K562 (cell line): ENCODE data around the gene RPRML. TPM values are rescaled to one million over a fixed set of nuclear protein-coding genes. Genes with fewer than 3 reads are reported as not detected.

Experiments
- ATF4 ChIP-seq: fragments of 450-650 bp; formaldehyde crosslinking; IDR thresholded peaks from 2 replicates; pipeline ENCODE4 v1.4.0; 2022; ENCODE audit warnings: mild to moderate bottlenecking, moderate library complexity
- BRF1 ChIP-seq: IDR thresholded peaks from 3 replicates; pipeline ENCODE4 v1.6.1; 2011; ENCODE audit warnings: borderline replicate concordance, mild to moderate bottlenecking; ENCODE audit not compliant: insufficient read length; ENCODE audit errors: extremely low read depth
- C11orf30 ChIP-seq: fragments of 450-650 bp; IDR thresholded peaks from 2 replicates; pipeline ENCODE4 v1.6.1; 2016; ENCODE audit warnings: low read depth, mild to moderate bottlenecking
- CEBPZ ChIP-seq: fragments of 150-350 bp; IDR thresholded peaks from 2 replicates; pipeline ENCODE4 v1.6.1; 2014; ENCODE audit warnings: low read depth, mild to moderate bottlenecking, low read length, borderline replicate concordance
- E2F8 ChIP-seq: fragments of 450-650 bp; IDR thresholded peaks from 2 replicates; pipeline ENCODE4 v1.7.1; 2018; ENCODE audit warnings: mild to moderate bottlenecking, low read depth; ENCODE audit not compliant: partially characterized antibody
- KDM2B ChIP-seq: fragments of 250-450 bp; sonication (Bioruptor Pico); IDR thresholded peaks from 2 replicates; pipeline ENCODE4 v1.8.0; 2021; ENCODE audit warnings: mild to moderate bottlenecking, moderate library complexity
- KLF13 ChIP-seq: fragments of 450-650 bp; IDR thresholded peaks from 2 replicates; pipeline ENCODE4 v1.6.1; 2016; ENCODE audit warnings: missing genetic modification characterization, low read depth, mild to moderate bottlenecking, missing compliant biosample characterization, moderate library complexity, borderline replicate concordance
- PTBP1 ChIP-seq: fragments of 200-400 bp; formaldehyde crosslinking; IDR thresholded peaks from 2 replicates; pipeline ENCODE4 v1.6.1; 2017; ENCODE audit warnings: low read depth, low read length
- SETDB1 ChIP-seq: IDR thresholded peaks from one replicate; pipeline ENCODE4 v1.6.1; 2012; ENCODE audit warnings: low read length, control low read depth, inconsistent platforms
- SIX5 ChIP-seq, 2 experiments: IDR thresholded peaks; 2 replicates each; pipeline ENCODE4 v1.6.1; 2011; ENCODE audit warnings: low read length in 2 of 2, borderline replicate concordance in 1 of 2, low read depth in 1 of 2, mild to moderate bottlenecking in 1 of 2, moderate library complexity in 1 of 2; ENCODE audit not compliant: insufficient read depth in 1 of 2
- ZEB2 ChIP-seq: fragments of 450-650 bp; IDR thresholded peaks from 2 replicates; pipeline ENCODE4 v1.6.1; 2016
- ZFP91 ChIP-seq: sonication (generic); formaldehyde crosslinking; IDR thresholded peaks from 2 replicates; pipeline ENCODE4 v1.8.0; 2022; ENCODE audit warnings: mild to moderate bottlenecking, missing genetic modification reagents
- polyA plus RNA-seq, 8 experiments: library from polyadenylated mRNA; depleted of rRNA in 4 of 8; stranded (reverse) in 5 of 8; unstranded in 3 of 8; fragments of >200 nt; fragmentation: Nextera tagmentation in 2 of 8; fragmentation: Illumina TruSeq in 1 of 8; extraction: Ambion mirVana in 2 of 8; extraction: Trizol in 1 of 8; gene quantifications; 2 replicates each; pipeline versions ENCODE4 v1.2.1 to v1.2.3, GENCODE V29; 2011 to 2014; ENCODE audit warnings: inconsistent platforms in 1 of 8, missing spikeins in 1 of 8
- total RNA-seq, 7 experiments: library from RNA; depleted of rRNA in 6 of 7; stranded (reverse); fragments of >200 nt in 6 of 7; fragmentation: Illumina TruSeq in 2 of 7; extraction: Trizol in 2 of 7; gene quantifications; 2 replicates each; pipeline versions ENCODE4 v1.2.1 to v1.2.3, GENCODE V29; 2011 to 2021; ENCODE audit warnings: low replicate concordance in 1 of 7

Gene RPRML
- total and polyA plus RNA-seq, 9 of the 15 experiments (the other 6 are each of a cell fraction or from before 2014, with no cell fraction given), result not detected

- TF ChIP-seq ZFP91 (CRISPR knock-in tag) (no peak), KLF13 (tag) (no peak), CEBPZ (no peak), PTBP1 (no peak), C11orf30 (no peak), KDM2B (CRISPR knock-in tag) (no peak), E2F8 (no peak), SETDB1 (no peak), ZEB2 (no peak), SIX5 (IDR thresholded peaks at IDR 0.05; ENCODE audit: borderline replicate concordance in 1 of 2, insufficient read depth in 1 of 2, low read depth in 1 of 2, low read length in 2 of 2) (no peak), BRF1 (no peak), ATF4 (CRISPR knock-in tag) (no peak)
These were observed 3.5 kb upstream of the RPRML start (continued) for GRCh38 chr17:46982577-46982976.
